ENCODE data around the gene PTK6.

The PTK6 gene

GRCh38 chr20:63531686-63532448, 5.3 kb downstream of the PTK6 start:
- TF ChIP-seq, protein P1, sequence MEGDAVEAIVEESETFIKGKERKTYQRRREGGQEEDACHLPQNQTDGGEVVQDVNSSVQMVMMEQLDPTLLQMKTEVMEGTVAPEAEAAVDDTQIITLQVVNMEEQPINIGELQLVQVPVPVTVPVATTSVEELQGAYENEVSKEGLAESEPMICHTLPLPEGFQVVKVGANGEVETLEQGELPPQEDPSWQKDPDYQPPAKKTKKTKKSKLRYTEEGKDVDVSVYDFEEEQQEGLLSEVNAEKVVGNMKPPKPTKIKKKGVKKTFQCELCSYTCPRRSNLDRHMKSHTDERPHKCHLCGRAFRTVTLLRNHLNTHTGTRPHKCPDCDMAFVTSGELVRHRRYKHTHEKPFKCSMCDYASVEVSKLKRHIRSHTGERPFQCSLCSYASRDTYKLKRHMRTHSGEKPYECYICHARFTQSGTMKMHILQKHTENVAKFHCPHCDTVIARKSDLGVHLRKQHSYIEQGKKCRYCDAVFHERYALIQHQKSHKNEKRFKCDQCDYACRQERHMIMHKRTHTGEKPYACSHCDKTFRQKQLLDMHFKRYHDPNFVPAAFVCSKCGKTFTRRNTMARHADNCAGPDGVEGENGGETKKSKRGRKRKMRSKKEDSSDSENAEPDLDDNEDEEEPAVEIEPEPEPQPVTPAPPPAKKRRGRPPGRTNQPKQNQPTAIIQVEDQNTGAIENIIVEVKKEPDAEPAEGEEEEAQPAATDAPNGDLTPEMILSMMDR (IDR thresholded peaks at IDR 0.05; ENCODE audit: low read depth, low read length, missing control alignments) = no peak
- no peak for DNase-seq (ENCODE audit: extremely low read depth, low read depth)
- H3K4me3 ChIP-seq (replicated peaks; ENCODE audit: low read depth, low read length) = no peak overlapping the region

GRCh38 chr20:63530788-63531160, 6.4 kb downstream of the PTK6 start:
- no peak for DNase-seq (ENCODE audit: extremely low read depth, low read depth)
- H3K4me3 ChIP-seq (replicated peaks; ENCODE audit: low read depth, low read length) = no peak overlapping the region
- TF ChIP-seq, protein P1 (IDR thresholded peaks at IDR 0.05; ENCODE audit: low read depth, low read length, missing control alignments) = no peak

GRCh38 chr20:63529861-63530787, 7.1 kb downstream of the PTK6 start:
- DNase-seq (ENCODE audit: extremely low read depth, low read depth) = no peak
- H3K4me3 ChIP-seq (replicated peaks; ENCODE audit: low read depth, low read length) = no peak overlapping the region
- TF ChIP-seq, protein P1 (IDR thresholded peaks at IDR 0.05; ENCODE audit: low read depth, low read length, missing control alignments) = no peak

GRCh38 chr20:63529180-63529860, 7.9 kb downstream of the PTK6 start:
- H3K4me3 ChIP-seq (replicated peaks; ENCODE audit: low read depth, low read length) = no peak overlapping the region
- DNase-seq (ENCODE audit: extremely low read depth, low read depth) = no peak
- TF ChIP-seq, protein P1 (IDR thresholded peaks at IDR 0.05; ENCODE audit: low read depth, low read length, missing control alignments) = no peak

GRCh38 chr20:63527184-63527583, 10.0 kb downstream of the PTK6 start:
- TF ChIP-seq, protein P1 (IDR thresholded peaks at IDR 0.05; ENCODE audit: low read depth, low read length, missing control alignments) = no peak
- DNase-seq (ENCODE audit: extremely low read depth, low read depth) = no peak
- H3K4me3 ChIP-seq (replicated peaks; ENCODE audit: low read depth, low read length) = no peak overlapping the region

- no peak overlapping the region for H3K4me3 ChIP-seq (replicated peaks; ENCODE audit: low read depth, low read length)
- no peak for DNase-seq (ENCODE audit: extremely low read depth, low read depth)
- TF ChIP-seq, protein P1 (IDR thresholded peaks at IDR 0.05; ENCODE audit: low read depth, low read length, missing control alignments) = no peak
Observed at GRCh38 chr20:63525971-63526370, 11.2 kb downstream of the PTK6 start.
